HepG2 (cell line): ENCODE data around the gene HELZ2. TPM values are rescaled to one million over a fixed set of nuclear protein-coding genes. Genes with fewer than 3 reads are reported as not detected.

Source experiments
- ASH2L ChIP-seq: fragments of 300-600, 200-600 bp; sonication (generic); IDR thresholded peaks from 2 replicates; pipeline ENCODE4 v1.7.0; 2017; ENCODE audit warnings: low read depth, mild to moderate bottlenecking, moderate library complexity, mixed read lengths, low read length; ENCODE audit not compliant: insufficient read length
- ATF7 ChIP-seq, 2 experiments: fragments of 450-650 bp in 1 of 2; sonication (generic) in 1 of 2; formaldehyde crosslinking in 1 of 2; IDR thresholded peaks; 2 replicates each; pipeline versions ENCODE4 v1.4.0 to v1.6.1; 2016 to 2020; ENCODE audit warnings: antibody characterized with exemption in 1 of 2, mild to moderate bottlenecking in 1 of 2, missing genetic modification reagents in 1 of 2
- CEBPB ChIP-seq: IDR thresholded peaks from 2 replicates; pipeline ENCODE4 v1.6.1; 2011; ENCODE audit warnings: low read depth, low read length, improper control_type of control experiment, borderline replicate concordance
- EHMT2 ChIP-seq: fragments of 200-600 bp; sonication (generic); IDR thresholded peaks from 2 replicates; pipeline ENCODE4 v1.7.0; 2017; ENCODE audit warnings: antibody characterized with exemption, low read depth, low read length, borderline replicate concordance
- GABPB1 ChIP-seq: IDR thresholded peaks from 2 replicates; pipeline ENCODE4 v1.6.1; 2016; ENCODE audit warnings: mild to moderate bottlenecking, missing genetic modification reagents, moderate library complexity, missing compliant biosample characterization
- HIVEP1 ChIP-seq: sonication (generic); formaldehyde crosslinking; IDR thresholded peaks from 2 replicates; pipeline ENCODE4 v1.4.0; 2020; ENCODE audit warnings: mild to moderate bottlenecking, missing genetic modification reagents
- HNF4G ChIP-seq, 2 experiments: sonication (generic) in 1 of 2; formaldehyde crosslinking in 1 of 2; IDR thresholded peaks; 2 replicates each; pipeline versions ENCODE4 v1.4.0 to v1.6.1; 2011 to 2020; ENCODE audit warnings: borderline replicate concordance in 2 of 2, low read depth in 2 of 2, mild to moderate bottlenecking in 2 of 2, low read length in 1 of 2, missing genetic modification reagents in 1 of 2, moderate library complexity in 1 of 2
- KAT8 ChIP-seq: IDR thresholded peaks from 2 replicates; pipeline ENCODE4 v1.6.1; 2016; ENCODE audit warnings: missing genetic modification reagents, missing compliant biosample characterization
- KDM6A ChIP-seq: IDR thresholded peaks from 2 replicates; pipeline ENCODE4 v1.6.1; 2016; ENCODE audit warnings: low read depth
- KLF12 ChIP-seq: sonication (generic); formaldehyde crosslinking; IDR thresholded peaks from 2 replicates; pipeline ENCODE4 v1.4.0; 2020; ENCODE audit warnings: missing genetic modification reagents, borderline replicate concordance
- MIER3 ChIP-seq: IDR thresholded peaks from 2 replicates; pipeline ENCODE4 v1.6.1; 2016; ENCODE audit warnings: missing compliant biosample characterization, borderline replicate concordance
- NFIB ChIP-seq: sonication (generic); formaldehyde crosslinking; IDR thresholded peaks from 2 replicates; pipeline ENCODE4 v1.9.0; 2021; ENCODE audit warnings: missing genetic modification reagents, mild to moderate bottlenecking, borderline replicate concordance
- NONO ChIP-seq, 2 experiments: fragments of 450-650 bp in 1 of 2; sonication (generic) in 1 of 2; formaldehyde crosslinking in 1 of 2; IDR thresholded peaks in 1 of 2; conservative IDR thresholded peaks in 1 of 2; 2 replicates each; pipeline versions ENCODE4 v1.6.1 to v1.8.0; 2017 to 2022; ENCODE audit warnings: mild to moderate bottlenecking in 1 of 2, missing genetic modification reagents in 1 of 2, moderate library complexity in 1 of 2
- PATZ1 ChIP-seq: sonication (generic); formaldehyde crosslinking; IDR thresholded peaks from 2 replicates; pipeline ENCODE4 v1.4.0; 2020; ENCODE audit warnings: missing genetic modification reagents
- ZBTB1 ChIP-seq: sonication (generic); formaldehyde crosslinking; IDR thresholded peaks from 2 replicates; pipeline ENCODE4 v1.4.0; 2020; ENCODE audit warnings: missing genetic modification reagents, borderline replicate concordance
- ZNF274 ChIP-seq: sonication (generic); formaldehyde crosslinking; IDR thresholded peaks from 2 replicates; pipeline ENCODE4 v1.5.1; 2020; ENCODE audit warnings: mild to moderate bottlenecking, missing genetic modification reagents
- ZNF619 ChIP-seq: sonication (generic); formaldehyde crosslinking; IDR thresholded peaks from 2 replicates; pipeline ENCODE4 v1.4.0; 2020; ENCODE audit warnings: mild to moderate bottlenecking, missing genetic modification reagents
- ZNF780A ChIP-seq: sonication (generic); formaldehyde crosslinking; IDR thresholded peaks from 2 replicates; pipeline ENCODE4 v1.8.0; 2022; ENCODE audit warnings: mild to moderate bottlenecking, missing genetic modification reagents, moderate library complexity
- polyA plus RNA-seq, 8 experiments: library from polyadenylated mRNA; depleted of rRNA in 3 of 8; stranded (reverse) in 7 of 8; unstranded in 1 of 8; fragments of >200 nt; fragmentation: Illumina TruSeq in 4 of 8; extraction: Trizol in 4 of 8; gene quantifications; 2 replicates each; pipeline versions ENCODE4 v1.2.1 to v1.2.3, GENCODE V29; 2011 to 2016; ENCODE audit warnings: low read depth in 4 of 8, missing spikeins in 1 of 8, mixed read lengths in 1 of 8; ENCODE audit not compliant: insufficient read depth in 1 of 8
- total RNA-seq, 5 experiments: library from RNA; depleted of rRNA; stranded (reverse); fragments of >200 nt; fragmentation: Illumina TruSeq; extraction: Trizol; gene quantifications; 2 replicates each; pipeline ENCODE4 v1.2.3, GENCODE V29; 2016; ENCODE audit warnings: low read depth in 1 of 5
- TF ChIP-seq, protein P1 (sequence below): sonication (generic); IDR thresholded peaks from 2 replicates; pipeline ENCODE4 v1.6.1; 2016; ENCODE audit warnings: low read depth, borderline replicate concordance
- TF ChIP-seq, protein P2 (sequence below): sonication (generic); formaldehyde crosslinking; IDR thresholded peaks from 2 replicates; pipeline ENCODE4 v1.9.0; 2021; ENCODE audit warnings: missing genetic modification reagents, borderline replicate concordance
- TF ChIP-seq, protein P3 (sequence below): conservative IDR thresholded peaks from 2 replicates; pipeline ENCODE4 v1.6.1; 2018; ENCODE audit warnings: missing genetic modification reagents

Gene HELZ2
- total and polyA plus RNA-seq, 2 of the 13 experiments (the other 11 are each of a cell fraction or from before 2014, with no cell fraction given) = 9.6 to 10.1 TPM

DNA sequence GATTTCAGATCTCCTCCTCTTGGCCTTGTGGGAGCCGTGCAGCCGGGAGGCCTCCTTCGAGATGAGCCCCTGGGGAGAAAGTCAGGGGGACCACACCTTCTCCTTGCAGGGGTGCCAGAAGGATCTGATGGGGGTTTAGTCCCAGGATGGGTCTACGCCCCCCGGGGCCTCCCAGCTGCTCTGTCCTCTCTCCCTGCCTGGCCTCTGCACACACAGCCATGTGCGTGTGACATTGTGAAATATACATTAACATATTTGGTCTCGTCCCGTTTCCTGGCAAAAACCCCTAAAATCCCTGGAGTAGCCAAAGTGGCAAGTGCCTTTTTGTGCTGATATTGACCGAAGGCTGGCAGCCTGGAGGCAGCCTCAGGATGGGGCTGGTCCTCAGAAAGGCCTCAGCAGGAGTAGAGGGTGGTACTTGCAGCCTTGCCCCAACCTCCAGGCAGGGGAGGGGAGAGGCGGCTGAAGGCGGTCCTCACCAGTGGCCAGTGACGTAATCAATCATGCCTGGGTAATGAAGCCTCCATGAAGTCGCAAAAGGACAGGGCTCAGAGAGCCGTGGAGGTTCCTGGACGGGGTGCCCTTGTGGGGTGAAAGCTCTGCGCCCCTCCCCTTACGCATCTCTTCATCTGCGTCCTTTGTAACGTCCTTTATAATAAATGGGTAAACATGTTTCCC lies 5.1 kb upstream of the HELZ2 start (continued):
- TF ChIP-seq PATZ1 (0 out of 2 replicates have a peak, but pooled peaks have one; percentile 16), ASH2L (peak; percentile 25), KLF12 (CRISPR knock-in tag) (no peak), NFIB (CRISPR knock-in tag) (no peak), ZNF274 (CRISPR knock-in tag) (peak; percentile 56; the same call in 1 of the 2 replicates), ZNF619 (no peak), MIER3 (CRISPR knock-in tag) (no peak), ATF7 (IDR thresholded peaks at IDR 0.05) (peak; percentile 94), ATF7 (CRISPR knock-in tag; IDR thresholded peaks at IDR 0.05) (0 out of 2 replicates have a peak, but pooled peaks have one; percentile 30), KDM6A (CRISPR knock-in tag) (no peak), HNF4G (IDR thresholded peaks at IDR 0.05; ENCODE audit: borderline replicate concordance, low read depth, low read length) (no peak), HNF4G (CRISPR knock-in tag; IDR thresholded peaks at IDR 0.05; ENCODE audit: borderline replicate concordance, low read depth) (no peak), NONO (IDR thresholded peaks at IDR 0.05) (no peak), NONO (CRISPR knock-in tag; conservative IDR thresholded peaks at IDR 0.05) (0 out of 2 replicates have a peak, but pooled peaks have one; percentile 10), HIVEP1 (no peak), GABPB1 (no peak), CEBPB (peak; percentile 79), ZBTB1 (no peak), KAT8 (no peak), ZNF780A (CRISPR knock-in tag) (no peak), EHMT2 (no peak)
- TF ChIP-seq, protein P1, sequence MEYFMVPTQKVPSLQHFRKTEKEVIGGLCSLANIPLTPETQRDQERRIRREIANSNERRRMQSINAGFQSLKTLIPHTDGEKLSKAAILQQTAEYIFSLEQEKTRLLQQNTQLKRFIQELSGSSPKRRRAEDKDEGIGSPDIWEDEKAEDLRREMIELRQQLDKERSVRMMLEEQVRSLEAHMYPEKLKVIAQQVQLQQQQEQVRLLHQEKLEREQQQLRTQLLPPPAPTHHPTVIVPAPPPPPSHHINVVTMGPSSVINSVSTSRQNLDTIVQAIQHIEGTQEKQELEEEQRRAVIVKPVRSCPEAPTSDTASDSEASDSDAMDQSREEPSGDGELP = peak; percentile 14; the same call in 1 of the 2 replicates
- TF ChIP-seq, protein P2, sequence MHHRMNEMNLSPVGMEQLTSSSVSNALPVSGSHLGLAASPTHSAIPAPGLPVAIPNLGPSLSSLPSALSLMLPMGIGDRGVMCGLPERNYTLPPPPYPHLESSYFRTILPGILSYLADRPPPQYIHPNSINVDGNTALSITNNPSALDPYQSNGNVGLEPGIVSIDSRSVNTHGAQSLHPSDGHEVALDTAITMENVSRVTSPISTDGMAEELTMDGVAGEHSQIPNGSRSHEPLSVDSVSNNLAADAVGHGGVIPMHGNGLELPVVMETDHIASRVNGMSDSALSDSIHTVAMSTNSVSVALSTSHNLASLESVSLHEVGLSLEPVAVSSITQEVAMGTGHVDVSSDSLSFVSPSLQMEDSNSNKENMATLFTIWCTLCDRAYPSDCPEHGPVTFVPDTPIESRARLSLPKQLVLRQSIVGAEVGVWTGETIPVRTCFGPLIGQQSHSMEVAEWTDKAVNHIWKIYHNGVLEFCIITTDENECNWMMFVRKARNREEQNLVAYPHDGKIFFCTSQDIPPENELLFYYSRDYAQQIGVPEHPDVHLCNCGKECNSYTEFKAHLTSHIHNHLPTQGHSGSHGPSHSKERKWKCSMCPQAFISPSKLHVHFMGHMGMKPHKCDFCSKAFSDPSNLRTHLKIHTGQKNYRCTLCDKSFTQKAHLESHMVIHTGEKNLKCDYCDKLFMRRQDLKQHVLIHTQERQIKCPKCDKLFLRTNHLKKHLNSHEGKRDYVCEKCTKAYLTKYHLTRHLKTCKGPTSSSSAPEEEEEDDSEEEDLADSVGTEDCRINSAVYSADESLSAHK (CRISPR knock-in tag) = no peak
- TF ChIP-seq, protein P3, sequence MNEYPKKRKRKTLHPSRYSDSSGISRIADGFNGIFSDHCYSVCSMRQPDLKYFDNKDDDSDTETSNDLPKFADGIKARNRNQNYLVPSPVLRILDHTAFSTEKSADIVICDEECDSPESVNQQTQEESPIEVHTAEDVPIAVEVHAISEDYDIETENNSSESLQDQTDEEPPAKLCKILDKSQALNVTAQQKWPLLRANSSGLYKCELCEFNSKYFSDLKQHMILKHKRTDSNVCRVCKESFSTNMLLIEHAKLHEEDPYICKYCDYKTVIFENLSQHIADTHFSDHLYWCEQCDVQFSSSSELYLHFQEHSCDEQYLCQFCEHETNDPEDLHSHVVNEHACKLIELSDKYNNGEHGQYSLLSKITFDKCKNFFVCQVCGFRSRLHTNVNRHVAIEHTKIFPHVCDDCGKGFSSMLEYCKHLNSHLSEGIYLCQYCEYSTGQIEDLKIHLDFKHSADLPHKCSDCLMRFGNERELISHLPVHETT (CRISPR knock-in tag) = no peak
